PC-9 (cell line): ENCODE data around the gene BMPR1B.

Experiments
- EZH2 ChIP-seq: fragments of 200-600 bp; sonication (generic); IDR thresholded peaks from 2 replicates; pipeline ENCODE4 v1.8.0; 2017; ENCODE audit warnings: antibody characterized with exemption, low read depth
- TF ChIP-seq, protein P1 (sequence below): fragments of 200-600 bp; sonication (generic); conservative IDR thresholded peaks from 2 replicates; pipeline ENCODE4 v1.6.1; 2017; ENCODE audit warnings: mixed run types, antibody characterized with exemption, mild to moderate bottlenecking, moderate library complexity

DNA sequence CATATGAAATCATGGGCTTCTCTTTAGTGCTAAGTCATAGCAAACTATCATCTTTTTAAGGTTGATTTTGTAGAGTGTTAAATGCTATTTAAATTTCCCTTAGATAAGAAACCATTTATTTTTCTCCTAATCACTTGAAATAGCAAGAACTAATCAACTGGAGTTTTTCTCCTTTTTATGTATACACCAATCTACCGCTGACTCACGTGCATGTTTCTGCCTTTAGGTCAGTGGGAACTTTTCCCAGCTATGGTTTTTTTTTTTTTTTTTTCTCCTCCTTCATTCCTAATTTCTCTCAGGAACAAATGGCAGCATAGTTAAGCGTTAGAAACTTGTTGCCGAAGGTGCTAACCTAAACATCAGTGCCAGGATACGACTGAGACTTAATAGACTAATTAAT is 176.4 kb downstream of the BMPR1B start:
- no peak for TF ChIP-seq EZH2
- TF ChIP-seq, protein P1, sequence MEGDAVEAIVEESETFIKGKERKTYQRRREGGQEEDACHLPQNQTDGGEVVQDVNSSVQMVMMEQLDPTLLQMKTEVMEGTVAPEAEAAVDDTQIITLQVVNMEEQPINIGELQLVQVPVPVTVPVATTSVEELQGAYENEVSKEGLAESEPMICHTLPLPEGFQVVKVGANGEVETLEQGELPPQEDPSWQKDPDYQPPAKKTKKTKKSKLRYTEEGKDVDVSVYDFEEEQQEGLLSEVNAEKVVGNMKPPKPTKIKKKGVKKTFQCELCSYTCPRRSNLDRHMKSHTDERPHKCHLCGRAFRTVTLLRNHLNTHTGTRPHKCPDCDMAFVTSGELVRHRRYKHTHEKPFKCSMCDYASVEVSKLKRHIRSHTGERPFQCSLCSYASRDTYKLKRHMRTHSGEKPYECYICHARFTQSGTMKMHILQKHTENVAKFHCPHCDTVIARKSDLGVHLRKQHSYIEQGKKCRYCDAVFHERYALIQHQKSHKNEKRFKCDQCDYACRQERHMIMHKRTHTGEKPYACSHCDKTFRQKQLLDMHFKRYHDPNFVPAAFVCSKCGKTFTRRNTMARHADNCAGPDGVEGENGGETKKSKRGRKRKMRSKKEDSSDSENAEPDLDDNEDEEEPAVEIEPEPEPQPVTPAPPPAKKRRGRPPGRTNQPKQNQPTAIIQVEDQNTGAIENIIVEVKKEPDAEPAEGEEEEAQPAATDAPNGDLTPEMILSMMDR, result no peak
